Stimulated activated memory B cell treated with anti-CD40 and anti-IgM and Interleukin-4, amounts not matched to agents 10 μg/mL and 1 μg/mL and 100 μg/mL, for 72 hours (primary cell): ENCODE results near the gene TMIE.
"Not testable (repeated sequence)": the region's sequence is repeated elsewhere in the genome, so short reads cannot be mapped to it uniquely, and the experiment has no call there.

Experiments
- ATAC-seq: fragments of 150-1000 bp; cut with Tn5 transposase; 2 replicates; pipeline ENCODE4 v1.10.0; 2021
- H3K27ac Mint-ChIP-seq: one replicate; pipeline ENCODE4 v1.8.0; 2022; ENCODE audit warnings: mild to moderate bottlenecking, mixed read lengths
- H3K27me3 Mint-ChIP-seq: one replicate; pipeline ENCODE4 v1.8.0; 2022; ENCODE audit warnings: mixed read lengths
- H3K36me3 Mint-ChIP-seq: one replicate; pipeline ENCODE4 v1.8.0; 2022; ENCODE audit warnings: mixed read lengths
- H3K4me1 Mint-ChIP-seq: one replicate; pipeline ENCODE4 v1.8.0; 2022; ENCODE audit warnings: mixed read lengths
- H3K4me3 Mint-ChIP-seq: one replicate; pipeline ENCODE4 v1.8.0; 2022; ENCODE audit warnings: mild to moderate bottlenecking, moderate library complexity, mixed read lengths
- H3K9me3 Mint-ChIP-seq: one replicate; pipeline ENCODE4 v1.8.0; 2022; ENCODE audit warnings: mixed read lengths

The TMIE gene

DNA sequence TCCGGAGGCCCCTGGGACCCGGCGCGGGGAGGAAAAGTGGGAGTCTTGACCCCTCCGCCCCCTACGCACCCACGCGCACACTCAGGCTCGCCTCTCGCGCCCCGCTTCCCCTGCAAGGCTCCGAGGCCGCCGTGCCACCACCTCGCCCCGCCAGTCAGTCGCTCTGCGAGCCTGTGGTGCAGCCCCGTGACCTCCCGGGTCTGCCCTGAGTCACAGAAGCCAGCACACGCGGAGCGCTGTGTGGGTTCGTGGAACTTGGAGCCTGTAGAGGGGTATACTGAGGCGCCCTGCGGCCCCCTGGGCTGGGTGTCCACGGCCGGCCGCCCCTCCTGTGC, 7.3 kb upstream of the TMIE start:
- Mint-ChIP-seq H3K4me3 (peak overlapping the region; percentile 79), H3K36me3 (no peaks in the 10 kb centered on the region), H3K4me1 (peaks cover 40% of the 10 kb centered on the region), H3K27ac (no peak overlapping the region), H3K27me3 (peaks cover 34% of the 10 kb centered on the region), H3K9me3 (no peaks in the 10 kb centered on the region)
- ATAC-seq = peak; percentile 61

DNA sequence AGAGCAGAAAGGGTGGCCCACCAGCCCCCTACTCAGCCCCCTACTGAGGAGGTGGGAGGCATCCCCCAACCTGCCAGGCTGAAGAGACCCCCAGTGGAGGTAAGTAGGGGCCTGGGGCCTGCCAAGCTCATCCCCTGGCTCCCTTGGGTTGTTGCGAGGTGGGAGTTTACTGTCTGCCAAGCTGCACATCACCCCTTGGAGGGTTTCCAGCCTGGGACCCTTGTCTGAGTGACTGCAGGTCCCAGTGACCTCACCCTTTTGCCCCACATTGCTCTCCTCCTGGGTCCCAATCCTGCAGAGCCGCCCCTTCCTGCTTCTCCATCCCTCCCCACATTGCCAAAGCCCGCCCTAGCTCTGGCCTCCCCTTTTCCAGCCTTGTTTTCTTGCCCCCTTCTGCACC, 6.7 kb upstream of the TMIE start:
- Mint-ChIP-seq H3K36me3 (no peaks in the 10 kb centered on the region), H3K9me3 (no peaks in the 10 kb centered on the region), H3K4me1 (peaks cover 40% of the 10 kb centered on the region), H3K27me3 (peaks cover 28% of the 10 kb centered on the region), H3K4me3 (peak overlapping the region; percentile 19), H3K27ac (no peak overlapping the region)
- ATAC-seq = no peak

DNA sequence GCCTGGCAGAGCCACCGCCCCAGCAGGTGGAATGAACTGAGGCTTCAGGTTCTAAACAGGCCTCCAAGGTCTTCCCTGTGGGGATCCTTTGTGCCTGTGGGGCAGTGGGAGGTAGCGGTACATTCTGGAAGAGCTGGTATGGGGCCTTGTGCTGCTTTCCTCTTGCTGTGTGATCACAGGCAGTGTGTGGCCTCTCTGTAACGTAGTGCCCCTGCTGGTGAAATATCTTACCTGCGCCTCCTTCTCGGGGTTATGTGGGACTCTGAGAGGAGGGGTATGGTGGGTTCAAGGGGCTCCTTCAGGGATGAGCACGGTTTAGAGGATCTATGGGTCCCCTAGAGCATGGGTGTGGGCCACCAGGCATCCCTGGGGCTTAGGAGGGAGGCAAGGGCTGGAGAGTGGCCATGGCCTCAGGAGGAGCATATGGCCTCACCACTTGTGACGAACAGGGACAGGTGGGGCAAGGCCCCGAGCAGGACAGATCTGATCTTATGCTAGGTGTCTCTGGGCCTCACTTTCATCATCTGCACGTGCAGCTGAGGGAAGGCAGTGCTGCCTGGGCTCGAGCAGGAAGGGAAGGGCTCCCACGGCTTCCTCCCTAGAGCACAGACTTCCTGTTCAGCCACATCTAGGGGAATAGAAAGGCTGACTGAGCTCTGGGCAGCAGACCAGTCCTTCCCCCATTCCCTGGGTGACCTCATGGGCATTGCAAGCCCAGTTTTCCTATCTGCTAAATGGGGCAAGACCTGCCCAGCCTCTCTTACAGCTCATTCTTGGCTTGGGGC, 5.8 kb upstream of the TMIE start:
- no peaks in the 10 kb centered on the region for H3K36me3 Mint-ChIP-seq
- ATAC-seq = no peak
- peak overlapping the region; percentile 13 for H3K27ac Mint-ChIP-seq
- H3K4me1 Mint-ChIP-seq = peaks cover 40% of the 10 kb centered on the region
- no peaks in the 10 kb centered on the region for H3K9me3 Mint-ChIP-seq
- peaks cover 19% of the 10 kb centered on the region for H3K27me3 Mint-ChIP-seq
- no peak overlapping the region for H3K4me3 Mint-ChIP-seq

DNA sequence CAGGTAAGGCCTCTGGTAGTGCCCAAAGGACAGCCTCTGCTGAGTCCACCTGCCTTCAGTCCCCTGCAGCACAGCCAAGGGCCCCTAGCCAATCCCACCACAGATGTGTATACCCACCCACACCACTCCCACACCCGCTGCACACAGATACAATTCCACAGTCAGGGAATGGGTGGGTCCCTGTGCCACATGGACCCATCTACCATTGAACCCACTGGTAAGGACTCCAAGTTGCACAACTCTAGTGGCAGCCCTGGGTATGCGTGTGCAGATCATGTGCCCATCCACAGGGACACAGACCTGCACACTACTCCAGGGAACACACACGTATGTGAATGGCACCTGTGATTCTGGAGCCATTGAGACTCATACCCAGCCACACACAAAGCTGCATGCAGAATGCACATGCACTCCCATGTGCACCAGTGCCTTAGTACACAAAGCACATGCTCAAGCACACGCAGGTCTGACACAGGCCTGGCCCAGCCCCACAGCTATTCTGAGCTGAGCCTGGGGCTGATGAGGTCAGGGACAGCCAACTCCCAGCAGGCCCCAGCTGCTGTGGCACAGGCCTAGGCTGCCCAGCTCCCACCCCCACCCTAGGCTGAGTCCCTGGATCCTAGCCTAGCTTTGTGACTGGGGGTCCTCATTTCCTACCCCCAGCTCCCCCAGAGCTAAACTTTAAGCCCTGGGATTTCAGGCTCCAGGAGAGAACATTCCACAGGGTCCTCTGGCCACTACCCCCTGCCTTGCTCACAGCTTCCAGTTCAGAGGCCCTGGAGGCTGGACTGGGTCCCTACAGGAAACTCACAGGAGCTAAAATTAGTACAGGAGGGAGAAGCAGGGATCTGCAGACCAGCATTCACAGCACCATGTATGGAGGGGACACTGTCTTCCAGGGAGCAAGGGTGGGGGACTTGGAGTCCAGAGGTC, 5.0 kb upstream of the TMIE start:
- Mint-ChIP-seq H3K36me3 (no peaks in the 10 kb centered on the region), H3K27me3 (peaks cover 10% of the 10 kb centered on the region), H3K9me3 (no peaks in the 10 kb centered on the region), H3K4me3 (no peak overlapping the region), H3K4me1 (peaks cover 40% of the 10 kb centered on the region), H3K27ac (no peak overlapping the region)
- no peak for ATAC-seq

DNA sequence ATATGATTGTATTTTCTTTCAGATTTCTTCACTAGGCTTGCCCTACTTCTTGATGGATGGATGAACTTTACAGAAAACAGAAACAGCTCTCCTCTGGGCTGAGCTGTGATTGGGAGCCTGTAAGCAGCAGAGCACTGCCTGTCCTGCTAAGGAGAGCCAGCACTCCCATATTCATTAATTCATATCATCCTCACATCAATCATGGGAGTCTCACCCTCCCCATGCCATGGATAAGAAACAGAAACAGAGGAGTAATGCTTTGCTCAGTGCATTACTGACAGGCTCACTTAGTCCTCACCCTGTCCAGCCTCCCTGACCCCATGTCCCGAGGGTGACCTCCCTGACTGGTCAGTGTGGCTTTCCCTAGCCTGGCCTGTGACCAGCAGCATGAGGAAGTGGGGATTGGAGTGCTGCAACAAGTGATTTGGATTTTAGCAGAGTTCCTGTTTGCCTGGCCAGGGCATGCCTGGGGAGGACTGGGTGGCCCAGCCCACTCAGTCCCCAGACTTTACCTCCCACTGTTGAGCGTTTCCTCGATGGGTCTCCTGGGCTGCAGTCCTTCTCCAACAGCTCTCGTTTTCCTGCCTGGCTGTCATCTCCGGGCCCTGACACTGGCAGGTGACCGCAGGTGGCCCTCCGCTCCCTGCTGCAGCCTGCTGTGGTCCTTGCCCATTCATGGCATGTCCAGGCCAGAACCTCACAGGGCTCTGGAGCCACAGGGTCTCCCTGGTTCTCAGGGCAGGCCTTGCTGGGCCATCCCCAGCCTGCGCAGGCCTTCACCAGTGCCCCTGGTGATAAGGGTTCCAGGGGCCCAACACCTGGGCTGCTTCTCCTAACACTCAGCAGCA, 1.3 kb upstream of the TMIE start:
- no peaks in the 10 kb centered on the region for H3K9me3 Mint-ChIP-seq
- H3K36me3 Mint-ChIP-seq = no peaks in the 10 kb centered on the region
- H3K27me3 Mint-ChIP-seq = peaks cover 13% of the 10 kb centered on the region
- H3K4me1 Mint-ChIP-seq = peaks cover 13% of the 10 kb centered on the region
- no peak overlapping the region for H3K27ac Mint-ChIP-seq
- ATAC-seq = no peak
- no peak overlapping the region for H3K4me3 Mint-ChIP-seq

DNA sequence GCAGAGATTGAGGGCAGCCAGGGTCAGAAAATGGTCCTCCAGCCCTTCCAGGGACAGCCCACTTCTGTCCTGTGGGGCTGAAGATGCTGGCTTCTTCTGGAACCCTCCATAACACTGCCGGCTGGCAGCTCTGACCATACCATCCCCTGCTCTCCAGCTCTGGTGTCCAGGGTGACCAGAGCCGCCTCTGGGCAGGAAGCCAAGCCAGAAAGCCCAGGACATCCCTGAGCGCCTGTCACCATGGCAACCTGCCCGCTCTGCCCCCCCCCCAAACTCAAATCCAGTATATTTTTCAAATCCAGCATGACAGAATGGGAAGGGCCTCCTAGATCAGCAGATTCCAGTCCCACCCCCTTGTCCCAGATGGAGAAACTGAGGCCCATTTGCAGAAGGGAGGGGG, 420 bp upstream of the TMIE start:
- Mint-ChIP-seq H3K9me3 (no peaks in the 10 kb centered on the region), H3K4me1 (peaks cover 4% of the 10 kb centered on the region), H3K36me3 (no peaks in the 10 kb centered on the region), H3K4me3 (no peak overlapping the region), H3K27ac (no peak overlapping the region), H3K27me3 (peaks cover 15% of the 10 kb centered on the region)
- no peak for ATAC-seq

DNA sequence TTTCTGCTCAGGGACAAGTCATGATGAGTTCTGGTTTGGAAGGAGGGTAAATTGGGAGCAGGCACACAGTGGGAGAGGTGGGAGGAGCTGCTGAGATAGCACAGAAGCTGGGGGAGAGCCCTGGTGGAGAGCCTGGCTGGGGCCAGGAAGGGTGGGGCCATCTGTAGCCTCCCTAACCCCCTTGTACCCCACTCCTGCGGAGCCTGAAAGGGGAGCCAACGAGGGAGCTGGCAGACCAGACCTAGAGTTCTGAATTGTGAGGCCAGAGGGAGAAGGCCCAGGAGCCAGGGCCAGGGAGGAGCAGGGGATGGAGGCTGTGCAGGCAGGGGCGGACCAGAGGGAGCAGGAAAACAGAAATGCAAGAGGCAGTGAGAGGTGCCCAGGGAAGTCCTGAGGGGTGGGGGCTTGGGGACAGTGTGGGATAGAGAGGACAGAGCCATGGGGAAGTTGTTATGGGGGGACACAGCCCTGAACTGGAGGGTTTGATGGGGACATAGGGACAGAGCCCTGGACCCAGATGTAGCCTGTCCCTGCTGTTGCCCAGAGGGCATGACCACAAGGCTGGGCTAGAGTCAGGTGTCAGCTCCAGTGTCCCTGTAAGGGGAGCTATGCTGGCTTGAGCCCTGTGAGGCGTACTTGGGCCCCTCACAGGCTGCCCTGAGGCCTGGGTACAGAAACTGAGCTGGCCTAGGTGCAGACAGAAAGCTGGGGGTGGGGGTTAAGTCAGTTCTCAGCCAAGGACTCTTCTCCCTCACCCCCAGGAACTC, 1.2 kb downstream of the TMIE start:
- no peak for ATAC-seq
- Mint-ChIP-seq H3K4me3 (no peak overlapping the region), H3K27me3 (peaks cover 24% of the 10 kb centered on the region), H3K27ac (no peak overlapping the region), H3K9me3 (no peaks in the 10 kb centered on the region), H3K36me3 (no peaks in the 10 kb centered on the region), H3K4me1 (no peaks in the 10 kb centered on the region)

DNA sequence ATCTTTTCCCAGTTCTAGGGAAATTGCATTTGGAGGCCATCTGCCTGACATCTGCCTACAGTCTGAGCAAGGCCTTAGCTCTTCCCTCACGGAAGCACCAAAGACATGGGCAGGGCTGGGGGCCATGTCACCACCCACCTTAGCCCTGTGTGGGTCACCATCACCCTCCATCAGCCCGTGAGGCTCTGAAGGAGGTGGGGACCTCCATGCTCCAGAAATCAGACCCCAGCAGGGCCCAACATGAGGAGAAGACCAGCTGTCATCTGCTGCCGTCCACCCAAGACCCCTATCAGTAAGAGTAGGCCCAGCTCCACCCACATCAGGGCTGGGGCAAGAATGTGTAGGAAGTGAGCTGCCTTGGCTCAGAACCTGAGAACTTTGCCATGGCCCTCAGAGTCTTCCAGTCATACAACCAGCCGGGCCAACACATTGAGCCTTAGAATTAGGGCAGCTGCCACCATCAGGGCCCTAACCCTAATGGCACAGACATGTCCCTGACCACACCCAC, 1.9 kb downstream of the TMIE start:
- Mint-ChIP-seq H3K27ac (no peak overlapping the region), H3K4me3 (no peak overlapping the region), H3K4me1 (no peaks in the 10 kb centered on the region), H3K9me3 (no peaks in the 10 kb centered on the region), H3K36me3 (no peaks in the 10 kb centered on the region), H3K27me3 (peaks cover 24% of the 10 kb centered on the region)
- no peak for ATAC-seq

DNA sequence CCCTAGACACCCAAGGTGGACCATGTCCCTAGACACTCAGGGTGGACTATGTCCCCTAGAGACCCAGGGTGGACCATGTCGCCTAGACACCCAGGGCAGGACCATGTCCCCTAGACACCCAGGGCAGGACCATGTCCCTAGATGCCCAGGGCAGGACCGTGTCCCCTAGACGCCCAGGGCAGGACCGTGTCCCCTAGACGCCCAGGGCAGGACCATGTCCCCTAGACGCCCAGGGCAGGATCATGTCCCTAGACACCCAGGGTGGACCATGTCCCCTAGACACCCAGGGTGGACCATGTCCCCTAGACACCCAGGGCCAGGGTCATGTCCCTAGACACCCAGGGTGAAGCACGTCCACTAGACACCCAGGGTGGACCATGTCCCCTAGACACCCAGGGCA, 3.2 kb downstream of the TMIE start:
- not testable (repeated sequence) for ATAC-seq, H3K27ac Mint-ChIP-seq, H3K4me1 Mint-ChIP-seq, H3K36me3 Mint-ChIP-seq, H3K4me3 Mint-ChIP-seq, H3K9me3 Mint-ChIP-seq
- H3K27me3 Mint-ChIP-seq = peaks cover 24% of the 10 kb centered on the region

DNA sequence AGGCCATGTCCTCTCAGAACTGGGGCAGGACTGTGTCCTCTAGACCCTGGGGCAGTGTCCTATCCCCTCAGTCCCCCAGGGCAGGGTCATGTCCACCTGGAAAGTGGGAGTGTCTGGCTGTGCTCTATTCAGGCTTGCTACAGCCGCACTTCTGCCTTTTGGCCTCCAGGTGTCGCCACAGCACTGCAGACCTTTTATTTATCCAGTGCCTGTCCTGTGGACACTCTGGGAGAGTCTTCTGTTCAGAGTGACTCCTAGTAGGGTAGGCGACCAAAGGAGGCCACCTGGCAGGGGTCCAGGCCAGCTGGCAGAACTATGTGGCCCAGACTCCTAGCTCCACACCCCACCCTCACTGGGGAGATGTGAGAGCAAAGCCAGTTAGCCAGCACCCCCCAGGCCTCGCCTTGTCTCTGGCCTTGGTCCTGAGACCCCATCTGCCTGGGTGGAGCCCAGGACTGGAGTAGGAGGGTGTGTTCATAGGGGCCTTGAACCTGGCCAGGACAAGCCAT, 3.9 kb downstream of the TMIE start:
- Mint-ChIP-seq H3K9me3 (no peaks in the 10 kb centered on the region), H3K4me1 (no peaks in the 10 kb centered on the region), H3K4me3 (no peak overlapping the region), H3K36me3 (no peaks in the 10 kb centered on the region), H3K27me3 (peaks cover 24% of the 10 kb centered on the region), H3K27ac (no peak overlapping the region)
- peak; percentile 68 for ATAC-seq

DNA sequence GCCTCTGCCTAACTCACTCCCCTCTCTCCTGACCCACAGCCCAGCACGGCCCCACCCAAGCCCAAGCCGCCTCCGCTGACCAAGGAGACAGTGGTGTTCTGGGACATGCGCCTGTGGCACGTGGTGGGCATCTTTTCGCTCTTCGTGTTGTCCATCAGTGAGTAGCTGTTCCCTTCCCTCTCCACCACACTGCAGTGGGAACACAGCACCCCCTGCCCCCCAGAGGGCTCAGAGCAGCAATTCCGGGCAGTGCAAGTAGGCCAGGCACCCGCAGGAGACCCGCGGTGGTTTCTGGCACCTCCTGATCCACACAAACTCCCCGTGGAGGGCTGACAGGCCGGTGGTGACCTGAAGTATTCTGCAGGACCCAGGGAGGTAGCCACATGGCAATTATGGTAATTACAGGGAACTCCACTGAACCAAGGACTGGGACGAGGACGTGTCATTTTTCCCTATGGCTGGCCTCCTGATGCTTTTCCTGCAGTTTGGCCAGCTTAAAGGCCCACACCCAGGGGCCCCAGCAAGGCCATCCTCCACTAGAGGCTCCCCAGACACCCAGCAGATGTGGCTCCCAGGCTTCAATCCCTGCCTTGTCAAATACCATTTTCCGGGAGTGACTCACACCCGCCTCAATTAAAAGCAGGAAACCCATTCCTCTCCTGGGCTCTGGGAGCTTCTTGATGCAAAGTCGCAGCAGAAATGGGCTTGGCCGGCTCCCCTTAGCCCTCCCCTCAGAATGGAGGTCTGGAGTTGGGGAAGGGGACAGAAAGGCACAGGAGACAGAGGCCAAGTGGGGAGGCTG, 4.8 kb downstream of the TMIE start:
- no peak overlapping the region for H3K4me3 Mint-ChIP-seq
- H3K9me3 Mint-ChIP-seq = no peaks in the 10 kb centered on the region
- no peaks in the 10 kb centered on the region for H3K36me3 Mint-ChIP-seq
- no peak overlapping the region for H3K27ac Mint-ChIP-seq
- H3K4me1 Mint-ChIP-seq = no peaks in the 10 kb centered on the region
- H3K27me3 Mint-ChIP-seq = peaks cover 24% of the 10 kb centered on the region
- ATAC-seq = no peak

DNA sequence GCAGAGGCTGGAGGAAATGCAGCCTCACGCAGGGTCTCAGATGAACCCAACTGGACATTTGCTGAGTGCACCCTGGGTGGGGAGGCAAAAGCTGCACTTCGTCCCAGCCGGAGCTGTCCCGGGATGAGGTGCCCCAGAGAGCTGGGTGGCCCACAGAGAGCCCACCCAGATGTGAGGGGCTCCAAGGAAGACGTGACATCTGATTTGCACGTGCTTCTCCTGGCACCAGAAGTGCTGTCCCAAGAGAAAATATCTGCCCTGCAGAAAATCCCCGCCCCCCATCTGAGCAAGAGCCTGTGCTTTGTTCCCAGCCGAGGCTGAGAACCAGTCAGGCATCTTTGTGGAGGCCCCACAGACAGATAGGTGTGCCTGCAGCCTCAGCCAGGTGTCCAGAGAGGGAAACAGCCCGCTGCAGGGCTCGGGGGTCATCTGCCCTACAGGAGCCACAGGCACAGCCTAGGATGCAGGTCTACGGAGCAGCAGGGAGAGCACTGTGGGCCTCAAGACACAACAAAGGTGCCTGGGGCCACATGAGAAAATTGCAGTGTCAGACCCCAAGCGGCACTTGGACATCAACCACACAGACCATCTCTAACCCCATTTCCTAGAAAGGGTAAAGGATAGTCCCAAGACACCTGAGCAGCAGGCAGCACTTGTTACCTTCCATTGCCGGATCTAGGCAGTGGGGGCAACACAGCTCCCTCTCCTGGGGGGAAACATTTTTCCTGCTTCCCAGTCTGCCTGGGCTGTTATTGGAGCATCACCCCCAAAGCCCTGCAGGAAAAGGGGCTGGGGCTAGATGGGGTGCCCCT, 5.8 kb downstream of the TMIE start:
- no peak for ATAC-seq
- Mint-ChIP-seq H3K27me3 (peaks cover 17% of the 10 kb centered on the region), H3K4me1 (no peaks in the 10 kb centered on the region), H3K36me3 (no peaks in the 10 kb centered on the region), H3K9me3 (no peaks in the 10 kb centered on the region), H3K4me3 (no peak overlapping the region), H3K27ac (no peak overlapping the region)

DNA sequence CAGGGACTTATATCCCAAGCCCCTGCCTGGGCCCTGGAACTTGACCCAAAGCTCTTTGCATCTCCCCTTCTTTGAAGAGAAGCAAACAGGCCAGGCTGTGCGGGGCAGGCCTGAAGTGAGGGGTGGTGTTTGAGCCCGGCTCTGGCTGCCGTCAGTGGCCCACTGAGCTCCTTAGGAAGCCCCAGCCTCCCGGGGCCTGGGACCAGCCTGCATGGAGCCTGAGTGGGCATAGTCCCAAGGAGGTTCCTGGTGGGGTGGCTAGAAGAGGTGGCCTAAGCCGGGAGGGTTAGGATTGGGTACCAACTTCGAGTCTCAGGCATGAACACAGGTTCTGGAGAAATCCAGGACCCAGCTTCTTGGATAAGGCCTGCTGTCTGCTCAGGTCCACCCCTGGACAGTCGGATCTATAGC, 6.4 kb downstream of the TMIE start:
- Mint-ChIP-seq H3K4me1 (no peaks in the 10 kb centered on the region), H3K9me3 (no peaks in the 10 kb centered on the region), H3K4me3 (no peak overlapping the region), H3K27ac (no peak overlapping the region), H3K36me3 (no peaks in the 10 kb centered on the region), H3K27me3 (peaks cover 11% of the 10 kb centered on the region)
- ATAC-seq = no peak
